Activated T-cell treated with anti-CD3 and anti-CD28 coated beads, Interleukin-2, amount 50 U/mL, for 4 hours (primary cell): ENCODE results near the gene KRTAP3-1. TPM values are rescaled to one million over a fixed set of nuclear protein-coding genes. Genes with fewer than 3 reads are reported as not detected.
"Not testable (repeated sequence)": the region's sequence is repeated elsewhere in the genome, so short reads cannot be mapped to it uniquely, and the experiment has no call there.

Source experiments
- ATAC-seq, 2 donors: fragments of 200-7000 bp; cut with Tn5 transposase; one replicate each; pipeline ENCODE4 v1.10.0; 2021
- DNase-seq: peaks from one replicate; pipeline ENCODE4 v3.0.0-alpha.2; 2020
- H3K27me3 Mint-ChIP-seq: one replicate; pipeline ENCODE4 v1.8.0; 2021; ENCODE audit warnings: low read depth, mixed read lengths
- H3K36me3 Mint-ChIP-seq: one replicate; pipeline ENCODE4 v1.8.0; 2022; ENCODE audit warnings: mixed read lengths; ENCODE audit not compliant: insufficient read depth
- H3K4me1 Mint-ChIP-seq: one replicate; pipeline ENCODE4 v1.8.0; 2021; ENCODE audit warnings: low read depth, mixed read lengths
- H3K4me3 Mint-ChIP-seq: one replicate; pipeline ENCODE4 v1.8.0; 2021; ENCODE audit warnings: mild to moderate bottlenecking, moderate library complexity, mixed read lengths
- H3K9me3 Mint-ChIP-seq: one replicate; pipeline ENCODE4 v1.8.0; 2021; ENCODE audit warnings: mixed read lengths
- total RNA-seq, 3 donors: library from RNA; stranded (reverse); gene quantifications; one replicate each; pipeline ENCODE4 v1.2.1, GENCODE V29; 2021

KRTAP3-1 gene
- total RNA-seq, 3 donors from 2014 or later, result not detected

DNA sequence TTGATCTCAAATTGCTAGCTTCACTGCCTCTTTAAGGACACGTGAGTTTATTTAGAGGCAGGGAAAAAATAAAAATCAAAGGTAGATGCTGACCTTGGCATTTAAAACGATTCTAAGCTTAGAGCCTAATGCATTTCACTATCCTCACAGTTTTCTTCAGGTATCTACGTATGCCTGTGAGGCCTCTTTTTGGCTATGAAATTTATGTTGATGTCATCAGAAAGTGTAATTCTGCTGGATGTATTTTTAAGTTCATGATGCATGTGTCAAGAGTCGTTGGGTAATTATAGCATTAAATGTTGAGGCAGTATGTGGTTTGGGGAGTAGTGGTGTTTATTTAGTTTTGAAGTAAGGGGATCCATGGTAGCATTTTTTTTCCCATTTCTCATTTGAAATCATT lies 5.0 kb downstream of the KRTAP3-1 start:
- DNase-seq (no peak), ATAC-seq (no peak)
- Mint-ChIP-seq H3K9me3 (no peaks in the 10 kb centered on the region), H3K4me3 (no peak overlapping the region), H3K27me3 (peaks cover 12% of the 10 kb centered on the region), H3K4me1 (no peaks in the 10 kb centered on the region), H3K36me3 (no peaks in the 10 kb centered on the region)

DNA sequence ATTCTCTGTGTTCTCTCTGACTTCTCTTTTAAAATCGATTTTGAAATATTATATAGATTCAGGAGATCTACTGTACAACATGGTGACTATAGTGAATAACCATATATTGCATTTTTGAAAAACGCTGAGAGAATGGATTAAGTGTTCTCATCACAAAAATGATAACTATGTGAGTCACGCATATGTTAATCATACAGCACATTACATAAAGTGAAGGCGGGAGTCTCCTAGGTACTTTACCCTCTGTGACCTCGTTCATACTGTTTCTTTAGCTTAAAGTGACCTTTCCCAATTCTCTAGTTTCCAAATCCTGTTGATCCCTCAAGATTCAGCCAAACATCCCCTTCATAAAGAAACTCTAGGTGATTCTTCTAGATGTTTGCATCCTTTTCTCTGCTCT lies 6.1 kb downstream of the KRTAP3-1 start:
- no peak for DNase-seq
- Mint-ChIP-seq H3K27me3 (peaks cover 16% of the 10 kb centered on the region), H3K9me3 (no peaks in the 10 kb centered on the region), H3K4me1 (no peaks in the 10 kb centered on the region), H3K36me3 (no peaks in the 10 kb centered on the region), H3K4me3 (no peak overlapping the region)
- no peak for ATAC-seq

DNA sequence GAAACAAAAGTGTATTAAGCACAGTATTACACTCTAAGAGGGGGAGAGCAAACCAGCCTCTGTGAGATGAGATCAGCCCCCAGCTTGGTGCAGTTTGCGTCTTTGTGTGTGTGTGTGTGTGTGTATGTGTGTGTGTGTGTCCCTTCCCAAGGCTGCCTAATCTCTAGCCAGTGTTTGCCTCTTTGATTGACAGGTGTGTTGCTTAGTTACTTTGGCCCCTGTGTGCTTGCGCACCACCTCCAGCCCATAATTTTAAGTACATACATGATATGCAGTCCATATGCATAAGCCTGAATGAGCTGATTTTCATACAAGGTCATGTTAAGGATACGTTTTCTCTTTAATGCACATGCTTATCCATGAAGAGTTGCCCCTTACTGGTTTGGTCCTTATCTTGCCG lies 7.1 kb downstream of the KRTAP3-1 start:
- Mint-ChIP-seq H3K27me3 (peaks cover 21% of the 10 kb centered on the region), H3K36me3 (no peaks in the 10 kb centered on the region), H3K4me3 (no peak overlapping the region), H3K4me1 (no peaks in the 10 kb centered on the region), H3K9me3 (no peaks in the 10 kb centered on the region)
- ATAC-seq, result no peak
- no peak for DNase-seq

DNA sequence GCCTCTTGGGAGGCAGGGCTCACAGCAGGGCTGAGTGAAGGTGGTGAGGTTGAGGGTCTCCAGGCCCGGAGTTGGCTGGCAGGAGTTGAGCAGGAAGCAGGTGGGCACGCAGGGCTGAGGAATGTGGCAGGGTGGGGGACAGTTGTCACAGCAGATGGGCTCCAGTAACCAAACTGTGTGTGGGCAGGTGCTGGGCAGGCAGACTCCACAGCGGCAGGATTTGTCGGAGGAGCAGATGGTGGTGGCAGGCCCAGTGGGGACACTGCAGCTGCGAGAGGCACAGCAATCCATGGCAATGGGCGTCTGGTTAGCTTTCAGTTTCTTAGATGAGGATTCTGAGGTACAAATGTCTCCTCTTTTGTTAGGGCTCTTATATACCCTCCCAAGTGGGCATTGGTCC lies 9.4 kb downstream of the KRTAP3-1 start, which contains the start of gene KRTAP3-2:
KRTAP3-2 (minus strand) TSS at position 344 of the 400 bp plus-strand sequence; CDS start at position 291, 53 bp downstream.
- not testable (repeated sequence) for H3K4me3 Mint-ChIP-seq, H3K9me3 Mint-ChIP-seq, DNase-seq, ATAC-seq, H3K4me1 Mint-ChIP-seq, H3K36me3 Mint-ChIP-seq
- H3K27me3 Mint-ChIP-seq, result peaks cover 29% of the 10 kb centered on the region

DNA sequence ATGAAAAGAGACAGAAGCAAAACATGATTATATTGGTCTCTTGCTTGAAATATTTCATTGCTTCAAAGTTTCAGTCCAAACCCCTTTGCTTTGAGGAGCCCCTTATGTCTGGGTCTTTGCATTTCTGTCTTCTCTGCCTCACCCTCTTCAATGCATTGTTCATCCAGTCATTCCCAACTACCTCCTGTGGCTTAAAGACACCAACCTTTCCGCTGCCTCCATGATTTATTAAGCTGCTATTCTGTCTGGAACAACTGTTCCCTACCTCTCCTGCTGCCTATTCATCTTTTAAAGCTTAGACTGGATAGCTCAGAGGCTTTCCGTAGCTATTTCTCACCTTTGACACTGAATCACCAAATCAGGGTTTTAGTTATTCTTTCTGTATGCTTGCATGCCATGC lies 11.6 kb downstream of the KRTAP3-1 start:
- H3K4me1 Mint-ChIP-seq, result no peaks in the 10 kb centered on the region
- H3K36me3 Mint-ChIP-seq, result no peaks in the 10 kb centered on the region
- no peak overlapping the region for H3K4me3 Mint-ChIP-seq
- no peaks in the 10 kb centered on the region for H3K9me3 Mint-ChIP-seq
- DNase-seq (no peak), ATAC-seq (no peak)
- H3K27me3 Mint-ChIP-seq, result peaks cover 44% of the 10 kb centered on the region

DNA sequence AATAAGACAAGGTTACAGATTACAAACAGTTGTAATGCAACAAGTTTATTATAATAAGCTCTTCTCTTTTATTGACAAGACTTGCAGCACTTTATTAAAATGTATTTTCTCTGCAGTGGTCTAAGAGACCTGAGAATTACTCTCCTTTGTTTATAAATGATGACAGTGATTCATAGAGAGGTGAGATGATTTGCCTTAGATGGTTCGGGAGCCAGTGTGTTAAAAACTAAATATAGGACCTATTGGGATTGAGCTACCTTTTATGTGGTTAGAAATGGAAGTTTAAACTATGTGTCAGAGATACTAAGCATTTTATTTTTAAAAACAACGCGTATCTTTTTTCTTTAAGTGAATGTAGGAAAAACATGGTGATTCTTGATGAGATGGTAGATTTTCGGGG lies 12.1 kb downstream of the KRTAP3-1 start:
- Mint-ChIP-seq H3K4me3 (no peak overlapping the region), H3K9me3 (no peaks in the 10 kb centered on the region), H3K36me3 (no peaks in the 10 kb centered on the region), H3K4me1 (no peaks in the 10 kb centered on the region), H3K27me3 (peaks cover 49% of the 10 kb centered on the region)
- no peak for ATAC-seq
- DNase-seq, result no peak

DNA sequence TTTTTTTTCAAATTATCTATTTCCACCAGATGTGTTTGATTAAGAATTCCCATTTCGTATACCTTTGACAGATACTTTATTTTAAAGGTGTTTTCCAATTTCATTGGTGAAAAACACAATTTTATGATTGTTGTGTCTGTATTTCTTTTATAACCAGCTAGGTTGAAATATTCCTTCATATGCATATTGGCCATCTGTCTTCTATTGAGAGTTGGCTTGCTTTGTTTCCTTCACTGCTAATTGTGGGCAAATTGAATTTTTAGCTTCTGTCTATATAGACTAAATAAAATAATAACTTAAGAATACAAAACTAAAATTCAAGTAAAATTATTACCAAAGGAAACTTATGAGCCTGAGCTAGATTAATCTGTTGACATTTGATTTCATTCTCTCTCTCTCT lies 13.8 kb downstream of the KRTAP3-1 start:
- H3K27me3 Mint-ChIP-seq, result peaks cover 52% of the 10 kb centered on the region
- ATAC-seq (no peak), DNase-seq (no peak)
- no peaks in the 10 kb centered on the region for H3K9me3 Mint-ChIP-seq
- H3K4me3 Mint-ChIP-seq, result no peak overlapping the region
- H3K4me1 Mint-ChIP-seq, result no peaks in the 10 kb centered on the region
- no peaks in the 10 kb centered on the region for H3K36me3 Mint-ChIP-seq

DNA sequence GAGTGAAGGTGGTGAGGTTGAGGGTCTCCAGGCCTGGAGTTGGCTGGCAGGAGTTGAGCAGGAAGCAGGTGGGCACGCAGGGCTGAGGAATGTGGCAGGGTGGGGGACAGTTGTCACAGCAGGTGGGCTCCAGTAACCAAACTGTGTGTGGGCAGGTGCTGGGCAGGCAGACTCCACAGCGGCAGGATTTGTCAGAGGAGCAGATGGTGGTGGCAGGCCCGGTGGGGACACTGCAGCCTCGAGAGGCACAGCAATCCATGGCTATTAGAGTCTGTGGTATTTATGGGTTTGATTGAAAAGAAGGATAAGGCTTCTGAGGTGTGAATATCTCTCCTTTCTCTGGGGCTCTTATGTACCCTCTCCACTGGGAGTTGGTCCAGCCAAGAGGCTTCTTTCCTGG lies 15.1 kb downstream of the KRTAP3-1 start, which contains the start of gene KRTAP3-3:
KRTAP3-3 (minus strand) TSS at position 326 of the 400 bp plus-strand sequence; CDS start at position 259, 67 bp downstream.
- Mint-ChIP-seq H3K4me1 (no peaks in the 10 kb centered on the region), H3K9me3 (no peaks in the 10 kb centered on the region), H3K27me3 (peaks cover 50% of the 10 kb centered on the region), H3K4me3 (no peak within 1 kb of the TSS), H3K36me3 (no peaks in the 10 kb centered on the region)
- ATAC-seq (no peak), DNase-seq (no peak)

DNA sequence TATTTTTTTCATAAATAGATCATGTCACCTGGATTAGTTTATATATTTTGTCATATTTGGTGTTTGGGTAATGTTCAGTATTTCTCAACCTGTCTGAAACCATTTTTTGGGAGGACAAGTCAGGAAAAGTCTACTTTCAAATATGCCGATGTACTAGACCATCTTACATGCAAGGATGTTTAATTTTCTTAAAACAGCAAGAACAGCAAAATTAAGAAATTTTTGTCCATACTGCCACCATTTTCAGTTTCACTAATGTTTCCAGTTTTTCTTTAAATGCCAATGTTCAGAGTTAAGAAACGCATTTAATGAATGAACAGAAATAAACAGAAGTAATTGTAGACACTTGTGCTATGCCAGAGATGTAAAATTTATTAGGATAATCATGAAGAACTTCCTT lies 15.8 kb downstream of the KRTAP3-1 start:
- ATAC-seq (no peak), DNase-seq (no peak)
- Mint-ChIP-seq H3K4me1 (no peaks in the 10 kb centered on the region), H3K4me3 (no peak overlapping the region), H3K27me3 (peaks cover 47% of the 10 kb centered on the region), H3K9me3 (no peaks in the 10 kb centered on the region), H3K36me3 (no peaks in the 10 kb centered on the region)

DNA sequence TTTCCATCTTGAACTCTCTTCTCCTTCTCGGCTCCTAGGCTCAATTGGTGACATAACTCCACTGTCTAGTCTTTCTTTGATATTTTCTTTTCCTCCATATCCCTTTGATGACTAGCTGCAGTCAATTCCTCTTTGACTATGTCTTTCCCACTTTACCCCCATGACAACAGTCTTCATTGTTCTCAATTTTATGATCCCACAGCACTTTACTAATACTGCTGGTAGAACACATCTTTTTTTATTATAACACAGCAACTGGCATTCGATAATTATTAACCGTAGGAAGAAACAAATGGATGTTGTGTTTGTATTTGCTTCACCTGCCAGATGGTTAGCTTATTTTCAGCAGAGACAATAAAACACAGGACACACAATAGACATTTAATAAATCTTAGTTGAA lies 16.3 kb downstream of the KRTAP3-1 start:
- Mint-ChIP-seq H3K27me3 (peaks cover 46% of the 10 kb centered on the region), H3K4me3 (no peak overlapping the region), H3K36me3 (no peaks in the 10 kb centered on the region), H3K9me3 (no peaks in the 10 kb centered on the region), H3K4me1 (no peaks in the 10 kb centered on the region)
- ATAC-seq (no peak), DNase-seq (no peak)

DNA sequence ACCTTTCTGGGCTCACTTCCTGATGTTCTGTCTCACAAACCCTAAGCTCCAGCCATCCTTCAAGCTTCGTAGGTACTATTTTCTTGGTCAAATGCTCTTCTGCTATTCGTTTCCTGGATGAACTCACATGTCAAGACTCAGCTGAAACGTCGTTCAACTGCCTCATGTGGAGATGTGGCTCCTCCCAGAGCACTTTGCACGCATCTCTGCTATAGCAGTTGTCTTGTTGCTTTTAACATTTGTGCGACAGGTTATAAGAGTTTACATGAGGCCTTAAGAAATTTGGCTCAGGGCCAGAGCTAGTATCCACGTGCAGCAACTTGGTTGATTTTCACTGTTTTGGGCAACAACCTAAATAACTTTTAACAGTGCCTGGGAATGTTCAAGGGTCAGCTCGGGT lies 22.0 kb downstream of the KRTAP3-1 start:
- no peak overlapping the region for H3K4me3 Mint-ChIP-seq
- ATAC-seq (no peak), DNase-seq (no peak)
- H3K36me3 Mint-ChIP-seq, result no peaks in the 10 kb centered on the region
- H3K27me3 Mint-ChIP-seq, result peaks cover 16% of the 10 kb centered on the region
- no peaks in the 10 kb centered on the region for H3K4me1 Mint-ChIP-seq
- H3K9me3 Mint-ChIP-seq, result no peaks in the 10 kb centered on the region

DNA sequence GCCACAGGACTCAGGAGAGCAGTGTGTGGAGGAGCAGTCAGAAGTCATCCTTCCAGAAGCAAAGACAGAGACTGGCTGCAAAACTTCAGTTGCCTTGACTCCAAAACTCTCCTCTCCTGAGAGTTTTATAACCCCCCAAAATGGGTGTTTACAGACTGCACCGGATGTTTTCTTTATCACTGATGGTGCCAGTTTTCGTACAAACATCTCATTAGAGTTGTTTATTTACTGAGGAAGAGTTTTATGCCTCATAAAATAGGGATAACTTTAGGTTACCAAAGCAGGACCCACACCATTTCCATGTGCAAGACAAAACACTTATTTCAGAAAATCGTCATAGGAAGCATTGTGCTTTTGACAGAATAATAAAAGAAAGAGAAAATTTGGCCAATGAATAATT lies 24.7 kb downstream of the KRTAP3-1 start, which contains the start of gene KRT40:
KRT40 (minus strand) TSS at position 101 of the 400 bp plus-strand sequence; CDS start at position 48, 53 bp downstream.
- Mint-ChIP-seq H3K4me1 (no peaks in the 10 kb centered on the region), H3K9me3 (no peaks in the 10 kb centered on the region), H3K36me3 (no peaks in the 10 kb centered on the region), H3K27me3 (peaks cover 8% of the 10 kb centered on the region), H3K4me3 (no peak within 1 kb of the TSS)
- DNase-seq (no peak), ATAC-seq (no peak)

DNA sequence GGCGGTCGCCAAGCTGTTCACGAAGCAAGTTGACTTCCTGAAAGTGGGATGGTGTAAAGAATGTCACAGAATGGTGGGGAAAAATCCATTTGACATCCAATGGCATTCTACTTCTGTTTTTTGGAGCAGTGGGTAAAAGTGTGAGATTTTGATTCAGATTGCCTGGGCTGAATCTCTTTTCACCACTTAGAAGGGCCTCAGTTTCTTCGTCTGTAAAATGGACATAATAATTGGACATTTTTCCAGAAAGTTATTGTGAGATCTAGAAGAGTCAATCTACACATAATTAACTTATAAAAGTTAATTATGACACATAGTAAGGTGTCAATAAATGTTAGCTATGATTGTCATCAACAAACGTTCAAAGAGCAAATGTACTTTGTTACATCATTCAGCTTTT lies 27.8 kb downstream of the KRTAP3-1 start:
- Mint-ChIP-seq H3K4me3 (no peak overlapping the region), H3K27me3 (peaks cover 13% of the 10 kb centered on the region), H3K36me3 (no peaks in the 10 kb centered on the region), H3K4me1 (no peaks in the 10 kb centered on the region), H3K9me3 (no peaks in the 10 kb centered on the region)
- DNase-seq (no peak), ATAC-seq (no peak)

DNA sequence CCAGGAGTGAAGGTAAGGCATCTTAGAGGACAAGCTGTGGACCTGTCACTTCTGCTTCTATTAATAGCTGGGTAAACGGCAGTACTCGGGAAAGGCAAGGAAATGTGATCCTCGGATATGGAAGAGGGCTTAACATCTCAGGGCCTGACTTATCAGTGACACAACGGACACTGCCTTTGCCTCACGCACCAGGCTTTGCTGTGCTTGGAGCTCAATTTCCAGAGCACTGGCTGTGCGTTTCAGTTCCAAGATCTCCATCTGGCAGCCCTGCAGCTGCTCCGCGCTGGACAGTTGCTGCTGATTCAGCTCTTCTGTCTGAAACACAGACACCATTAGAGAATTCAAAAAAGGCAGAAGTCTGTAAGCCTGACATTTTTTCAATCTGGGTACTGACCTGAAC lies 28.3 kb downstream of the KRTAP3-1 start:
- no peaks in the 10 kb centered on the region for H3K4me1 Mint-ChIP-seq
- no peak for ATAC-seq
- peaks cover 17% of the 10 kb centered on the region for H3K27me3 Mint-ChIP-seq
- H3K4me3 Mint-ChIP-seq, result no peak overlapping the region
- H3K36me3 Mint-ChIP-seq, result no peaks in the 10 kb centered on the region
- H3K9me3 Mint-ChIP-seq, result no peaks in the 10 kb centered on the region
- no peak for DNase-seq

DNA sequence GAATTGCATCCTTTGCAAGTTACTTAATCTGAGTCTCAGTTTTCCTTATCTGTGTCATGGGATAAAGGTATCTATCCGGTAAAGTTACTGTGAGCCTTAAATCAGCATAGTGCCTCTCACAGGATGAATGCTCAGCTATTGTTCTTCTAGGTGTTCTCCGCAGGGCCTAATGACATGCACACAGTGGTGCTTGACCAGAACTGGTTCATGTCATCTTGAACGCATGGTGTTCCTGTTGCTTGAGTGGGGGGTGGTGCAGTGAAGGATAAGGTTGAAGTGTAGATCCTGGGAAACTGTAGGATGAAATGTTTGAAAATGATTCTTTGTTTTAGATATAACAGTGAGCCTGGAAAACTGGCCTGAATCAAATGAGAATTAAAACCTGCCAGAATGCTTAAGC lies 28.8 kb downstream of the KRTAP3-1 start:
- Mint-ChIP-seq H3K9me3 (no peaks in the 10 kb centered on the region), H3K4me3 (no peak overlapping the region), H3K4me1 (no peaks in the 10 kb centered on the region), H3K36me3 (no peaks in the 10 kb centered on the region), H3K27me3 (peaks cover 21% of the 10 kb centered on the region)
- no peak for ATAC-seq
- no peak for DNase-seq
